A549 (cell line): ENCODE results near the gene IP6K3. TPM values are rescaled to one million over a fixed set of nuclear protein-coding genes. Genes with fewer than 3 reads are reported as not detected.

ENCODE experiments used
- ATAC-seq, 2 experiments: fragments of 200-7000 bp in 1 of 2; fragments of >200 bp in 1 of 2; cut with Nextera tagmentation in 1 of 2; cut with Tn5 transposase in 1 of 2; 3 replicates each; pipeline versions ENCODE4 v1.8.0 to v1.9.1; 2018 to 2020; ENCODE audit warnings: mild to moderate bottlenecking in 1 of 2, moderate library complexity in 1 of 2
- CTCF ChIA-PET: fragments of 300-600 bp; sonication (Branson Sonifier 250); formaldehyde crosslinking; extraction: SDS; loops from one replicate; lab custom pipeline; 2021; ENCODE audit warnings: antibody characterized with exemption, inconsistent platforms; lab: Yijun Ruan, JAX
- POLR2A ChIA-PET: fragments of 350-600 bp; formaldehyde crosslinking; extraction: SDS; loops from one replicate; lab custom pipeline; 2021; ENCODE audit warnings: antibody characterized with exemption, inconsistent platforms; lab: Yijun Ruan, JAX
- DNase-seq, 2 experiments: peaks; one replicate each; pipeline versions ENCODE4 v3.0.0 to v3.0.0-alpha.2; 2011 to 2016; ENCODE audit warnings: low read depth in 1 of 2, low spot score in 1 of 2
- FAIRE-seq: peaks from 2 replicates; lab custom pipeline; 2011; peaks lifted over from hg19 to GRCh38; lab: Jason Lieb, UNC
- H3K27ac ChIP-seq, 2 experiments: fragments of >200 bp; sonication (Bioruptor Twin); formaldehyde crosslinking; 3 replicates each; pipeline ENCODE4 v1.5.1; 2016 to 2017
- H3K4me1 ChIP-seq: fragments of >200 bp; sonication (Bioruptor Twin); formaldehyde crosslinking; 3 replicates; pipeline ENCODE4 v1.6.1; 2016
- H3K4me2 ChIP-seq: fragments of >200 bp; sonication (Bioruptor Twin); formaldehyde crosslinking; 3 replicates; pipeline ENCODE4 v1.6.1; 2016
- H3K4me3 ChIP-seq: fragments of >200 bp; sonication (Bioruptor Twin); formaldehyde crosslinking; 3 replicates; pipeline ENCODE4 v1.5.1; 2016
- H3K9me3 ChIP-seq: fragments of >200 bp; sonication (Bioruptor Twin); formaldehyde crosslinking; 3 replicates; pipeline ENCODE4 v1.6.1; 2016
- BHLHE40 ChIP-seq: IDR thresholded peaks from 2 replicates; pipeline ENCODE4 v1.6.1; 2012; ENCODE audit warnings: low read depth, low read length, inconsistent platforms
- CEBPB ChIP-seq, 2 experiments: fragments of >200 bp in 1 of 2; sonication (Bioruptor Twin) in 1 of 2; formaldehyde crosslinking in 1 of 2; IDR thresholded peaks; 2 replicates each; pipeline ENCODE4 v1.6.1; 2012 to 2016
- CHD4 ChIP-seq: fragments of 200-600 bp; sonication (generic); IDR thresholded peaks from 2 replicates; pipeline ENCODE4 v1.6.1; 2016; ENCODE audit warnings: antibody characterized with exemption, mild to moderate bottlenecking, borderline replicate concordance
- EHMT2 ChIP-seq: fragments of 200-600 bp; sonication (generic); IDR thresholded peaks from 2 replicates; pipeline ENCODE4 v1.6.1; 2016; ENCODE audit warnings: antibody characterized with exemption, low read depth, mild to moderate bottlenecking, moderate library complexity
- FOSB ChIP-seq: fragments of 250-450 bp; sonication (Bioruptor Pico); IDR thresholded peaks from 2 replicates; pipeline ENCODE4 v1.5.0; 2020; ENCODE audit warnings: mild to moderate bottlenecking, moderate library complexity
- FOSL2 ChIP-seq, 2 experiments: fragments of 450-650 bp in 1 of 2; fragments of >200 bp in 1 of 2; sonication (Bioruptor Twin) in 1 of 2; formaldehyde crosslinking; IDR thresholded peaks; 2 replicates each; pipeline versions ENCODE4 v1.5.0 to v1.6.1; 2016 to 2020; ENCODE audit warnings: mild to moderate bottlenecking in 1 of 2, moderate library complexity in 1 of 2
- HDAC2 ChIP-seq: fragments of 200-600 bp; sonication (generic); IDR thresholded peaks from 2 replicates; pipeline ENCODE4 v1.6.1; 2016
- HEYL ChIP-seq: fragments of 250-450 bp; sonication (Bioruptor Pico); IDR thresholded peaks from 2 replicates; pipeline ENCODE4 v1.8.0; 2021; ENCODE audit warnings: mild to moderate bottlenecking, moderate library complexity
- HOXA7 ChIP-seq: fragments of 250-450 bp; sonication (Bioruptor Pico); IDR thresholded peaks from 2 replicates; pipeline ENCODE4 v1.5.0; 2020; ENCODE audit warnings: mild to moderate bottlenecking, moderate library complexity
- HOXB13 ChIP-seq: fragments of 250-450 bp; sonication (Bioruptor Pico); IDR thresholded peaks from 2 replicates; pipeline ENCODE4 v1.5.0; 2020; ENCODE audit warnings: low read depth, mild to moderate bottlenecking, moderate library complexity
- HOXB5 ChIP-seq: fragments of 250-450 bp; sonication (Bioruptor Pico); IDR thresholded peaks from 2 replicates; pipeline ENCODE4 v1.5.0; 2020; ENCODE audit warnings: mild to moderate bottlenecking, moderate library complexity
- JUNB ChIP-seq: fragments of >200 bp; sonication (Bioruptor Twin); formaldehyde crosslinking; IDR thresholded peaks from 2 replicates; pipeline ENCODE4 v1.6.1; 2016
- MYC ChIP-seq: IDR thresholded peaks from 2 replicates; pipeline ENCODE4 v1.6.1; 2012; ENCODE audit warnings: mild to moderate bottlenecking, inconsistent platforms, low read length, improper control_type of control experiment, borderline replicate concordance
- NFE2L2 ChIP-seq: fragments of 150-350 bp; conservative IDR thresholded peaks from 2 replicates; pipeline ENCODE4 v1.6.1; 2014; ENCODE audit warnings: low read length
- POLR2A ChIP-seq: IDR thresholded peaks from 2 replicates; pipeline ENCODE4 v1.6.1; 2012; ENCODE audit warnings: mild to moderate bottlenecking, low read length
- RAD21 ChIP-seq, 2 experiments: fragments of >200 bp in 1 of 2; sonication (Bioruptor Twin) in 1 of 2; formaldehyde crosslinking in 1 of 2; IDR thresholded peaks in 1 of 2; conservative IDR thresholded peaks in 1 of 2; 2 replicates in 1 of 2; 3 replicates in 1 of 2; pipeline ENCODE4 v1.6.1; 2012 to 2018; ENCODE audit warnings: inconsistent platforms in 1 of 2
- RNF2 ChIP-seq: fragments of 200-600 bp; sonication (generic); IDR thresholded peaks from 2 replicates; pipeline ENCODE4 v1.6.1; 2016; ENCODE audit warnings: low read depth, mild to moderate bottlenecking, antibody characterized with exemption, moderate library complexity, borderline replicate concordance
- SMC3 ChIP-seq: fragments of >200 bp; sonication (Bioruptor Twin); formaldehyde crosslinking; IDR thresholded peaks from 3 replicates; pipeline ENCODE4 v1.6.1; 2018; ENCODE audit warnings: inconsistent platforms
- ZFP36 ChIP-seq: fragments of 450-650 bp; IDR thresholded peaks from 2 replicates; pipeline ENCODE4 v1.6.1; 2014; ENCODE audit warnings: borderline replicate concordance; ENCODE audit not compliant: partially characterized antibody
- ZNF302 ChIP-seq: fragments of 250-450 bp; sonication (Bioruptor Pico); IDR thresholded peaks from 2 replicates; pipeline ENCODE4 v1.9.0; 2021; ENCODE audit warnings: inconsistent platforms, mild to moderate bottlenecking, moderate library complexity
- ZSCAN20 ChIP-seq: fragments of 250-450 bp; sonication (Bioruptor Pico); IDR thresholded peaks from 2 replicates; pipeline ENCODE4 v1.8.0; 2022; ENCODE audit warnings: mild to moderate bottlenecking, moderate library complexity
- WGBS: methylation state at CpG from one replicate; pipeline ENCODE4 v1.1.6; 2017; ENCODE audit errors: missing lambda C conversion rate; 5-methylcytosine and 5-hydroxymethylcytosine counted together
- polyA plus RNA-seq, 4 experiments: library from polyadenylated mRNA; depleted of rRNA in 3 of 4; stranded (reverse); fragments of >200 nt; fragmentation: RNase III in 1 of 4; extraction: RNeasy Plus Mini Kit Qiagen cat#74134 plus additional on column Dnase treatment in 1 of 4; gene quantifications; 2 replicates in 3 of 4; 3 replicates in 1 of 4; pipeline ENCODE4 v1.2.3, GENCODE V29; 2011 to 2017
- TF ChIP-seq, protein P1 (sequence below): IDR thresholded peaks from 2 replicates; pipeline ENCODE4 v1.6.1; 2012
- TF ChIP-seq, protein P2 (sequence below): fragments of >200 bp; sonication (Bioruptor Twin); formaldehyde crosslinking; IDR thresholded peaks from 2 replicates; pipeline ENCODE4 v1.6.1; 2016
- TF ChIP-seq, protein P3 (sequence below): fragments of 200-600 bp; sonication (generic); IDR thresholded peaks from 2 replicates; pipeline ENCODE4 v1.6.1; 2016; ENCODE audit warnings: antibody characterized with exemption, mild to moderate bottlenecking, moderate library complexity
- TF ChIP-seq, protein P4 (sequence below): fragments of 250-450 bp; sonication (Bioruptor Pico); IDR thresholded peaks from 2 replicates; pipeline ENCODE4 v1.5.0; 2020; ENCODE audit warnings: low read depth, mild to moderate bottlenecking, moderate library complexity
- TF ChIP-seq, protein P5 (sequence below): fragments of 450-650 bp; IDR thresholded peaks from 2 replicates; pipeline ENCODE4 v1.6.1; 2014; ENCODE audit warnings: antibody characterized with exemption
- TF ChIP-seq, protein P6 (sequence below): fragments of >200 bp; sonication (Bioruptor Twin); formaldehyde crosslinking; IDR thresholded peaks from 3 replicates; pipeline ENCODE4 v1.5.1; 2016

Gene IP6K3
- polyA plus RNA-seq, 2 of the 4 experiments (the other 2 are of a cell fraction) = 0.03 to 0.12 TPM

DNA sequence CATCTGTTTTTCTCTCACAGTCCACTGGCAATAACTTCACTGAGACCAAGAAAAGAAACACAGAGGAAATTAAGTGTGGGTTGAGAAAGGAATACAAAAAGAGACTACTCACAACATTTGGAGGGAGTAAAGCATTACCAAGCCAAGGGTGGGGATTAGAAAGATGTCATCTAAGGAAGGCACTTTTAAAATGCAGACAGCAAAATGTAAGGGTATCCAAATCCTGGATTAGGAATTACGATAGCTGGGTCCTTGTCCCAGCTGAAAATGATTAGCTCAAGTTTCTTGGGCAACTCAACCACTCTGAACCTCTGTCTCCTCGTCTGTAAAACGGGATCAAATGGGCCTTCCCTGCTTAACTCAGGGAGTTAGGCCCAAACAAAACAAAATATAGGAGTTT is 40.0 kb upstream of the IP6K3 start:
- FAIRE-seq = no peak
- 89% methylated on average over 3 of the region's 3 CpGs for WGBS
- TF ChIP-seq, protein P1, sequence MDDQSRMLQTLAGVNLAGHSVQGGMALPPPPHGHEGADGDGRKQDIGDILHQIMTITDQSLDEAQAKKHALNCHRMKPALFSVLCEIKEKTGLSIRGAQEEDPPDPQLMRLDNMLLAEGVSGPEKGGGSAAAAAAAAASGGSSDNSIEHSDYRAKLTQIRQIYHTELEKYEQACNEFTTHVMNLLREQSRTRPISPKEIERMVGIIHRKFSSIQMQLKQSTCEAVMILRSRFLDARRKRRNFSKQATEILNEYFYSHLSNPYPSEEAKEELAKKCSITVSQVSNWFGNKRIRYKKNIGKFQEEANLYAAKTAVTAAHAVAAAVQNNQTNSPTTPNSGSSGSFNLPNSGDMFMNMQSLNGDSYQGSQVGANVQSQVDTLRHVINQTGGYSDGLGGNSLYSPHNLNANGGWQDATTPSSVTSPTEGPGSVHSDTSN = no peak
- TF ChIP-seq, protein P2, sequence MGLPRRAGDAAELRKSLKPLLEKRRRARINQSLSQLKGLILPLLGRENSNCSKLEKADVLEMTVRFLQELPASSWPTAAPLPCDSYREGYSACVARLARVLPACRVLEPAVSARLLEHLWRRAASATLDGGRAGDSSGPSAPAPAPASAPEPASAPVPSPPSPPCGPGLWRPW = no peak
- TF ChIP-seq, protein P3, sequence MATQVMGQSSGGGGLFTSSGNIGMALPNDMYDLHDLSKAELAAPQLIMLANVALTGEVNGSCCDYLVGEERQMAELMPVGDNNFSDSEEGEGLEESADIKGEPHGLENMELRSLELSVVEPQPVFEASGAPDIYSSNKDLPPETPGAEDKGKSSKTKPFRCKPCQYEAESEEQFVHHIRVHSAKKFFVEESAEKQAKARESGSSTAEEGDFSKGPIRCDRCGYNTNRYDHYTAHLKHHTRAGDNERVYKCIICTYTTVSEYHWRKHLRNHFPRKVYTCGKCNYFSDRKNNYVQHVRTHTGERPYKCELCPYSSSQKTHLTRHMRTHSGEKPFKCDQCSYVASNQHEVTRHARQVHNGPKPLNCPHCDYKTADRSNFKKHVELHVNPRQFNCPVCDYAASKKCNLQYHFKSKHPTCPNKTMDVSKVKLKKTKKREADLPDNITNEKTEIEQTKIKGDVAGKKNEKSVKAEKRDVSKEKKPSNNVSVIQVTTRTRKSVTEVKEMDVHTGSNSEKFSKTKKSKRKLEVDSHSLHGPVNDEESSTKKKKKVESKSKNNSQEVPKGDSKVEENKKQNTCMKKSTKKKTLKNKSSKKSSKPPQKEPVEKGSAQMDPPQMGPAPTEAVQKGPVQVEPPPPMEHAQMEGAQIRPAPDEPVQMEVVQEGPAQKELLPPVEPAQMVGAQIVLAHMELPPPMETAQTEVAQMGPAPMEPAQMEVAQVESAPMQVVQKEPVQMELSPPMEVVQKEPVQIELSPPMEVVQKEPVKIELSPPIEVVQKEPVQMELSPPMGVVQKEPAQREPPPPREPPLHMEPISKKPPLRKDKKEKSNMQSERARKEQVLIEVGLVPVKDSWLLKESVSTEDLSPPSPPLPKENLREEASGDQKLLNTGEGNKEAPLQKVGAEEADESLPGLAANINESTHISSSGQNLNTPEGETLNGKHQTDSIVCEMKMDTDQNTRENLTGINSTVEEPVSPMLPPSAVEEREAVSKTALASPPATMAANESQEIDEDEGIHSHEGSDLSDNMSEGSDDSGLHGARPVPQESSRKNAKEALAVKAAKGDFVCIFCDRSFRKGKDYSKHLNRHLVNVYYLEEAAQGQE = no peak
- TF ChIP-seq RAD21 (conservative IDR thresholded peaks at IDR 0.05 in 1 of 2, IDR thresholded peaks at IDR 0.05 in 1 of 2) (no peak), SMC3 (no peak), POLR2A (no peak), HDAC2 (no peak), EHMT2 (no peak), FOSB (CRISPR knock-in tag) (no peak), MYC (no peak), NFE2L2 (no peak)
- TF ChIP-seq, protein P4, sequence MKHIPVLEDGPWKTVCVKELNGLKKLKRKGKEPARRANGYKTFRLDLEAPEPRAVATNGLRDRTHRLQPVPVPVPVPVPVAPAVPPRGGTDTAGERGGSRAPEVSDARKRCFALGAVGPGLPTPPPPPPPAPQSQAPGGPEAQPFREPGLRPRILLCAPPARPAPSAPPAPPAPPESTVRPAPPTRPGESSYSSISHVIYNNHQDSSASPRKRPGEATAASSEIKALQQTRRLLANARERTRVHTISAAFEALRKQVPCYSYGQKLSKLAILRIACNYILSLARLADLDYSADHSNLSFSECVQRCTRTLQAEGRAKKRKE (CRISPR knock-in tag) = no peak
- no peak for ATAC-seq
- Histone ChIP-seq H3K27ac (0 out of 6 replicates have a peak overlapping the region, but pooled peaks of 1 of the 2 experiments have one; percentile 12), H3K4me3 (no peak overlapping the region), H3K4me2 (peak overlapping the region; percentile 90), H3K9me3 (no peaks in the 10 kb centered on the region), H3K4me1 (peaks cover 31% of the 10 kb centered on the region)
- ChIA-PET CTCF (interaction anchor here (0.5 to 3.6 kb wide), 3 partner anchors 10 to 341 kb away, joined by 3 to 16 read pairs (median 4); no protein-coding TSS in a partner anchor), POLR2A (no interaction called here)
- DNase-seq = no peak

DNA sequence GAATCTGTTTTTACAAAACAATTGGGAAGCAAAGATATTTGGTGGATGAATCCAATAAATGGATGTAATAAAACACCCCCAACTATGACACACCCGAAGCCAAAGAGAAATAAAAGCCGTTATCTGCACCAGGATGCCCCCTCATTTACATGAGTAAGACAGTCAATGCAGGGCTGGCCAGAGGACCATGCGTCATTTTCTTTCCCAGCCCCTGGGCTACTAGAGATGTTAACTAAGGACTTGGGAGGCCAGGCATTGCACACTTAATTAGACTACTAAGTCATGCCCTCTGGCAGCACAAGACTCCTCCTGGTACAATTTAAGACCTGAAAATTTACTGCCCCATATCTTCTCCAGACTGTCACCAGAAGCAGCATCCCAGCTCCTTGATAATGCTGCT is 39.1 kb upstream of the IP6K3 start:
- TF ChIP-seq BHLHE40 (no peak), JUNB (no peak), HEYL (CRISPR knock-in tag) (no peak), HOXB5 (CRISPR knock-in tag) (no peak), CEBPB (IDR thresholded peaks at IDR 0.05) (no peak), RNF2 (no peak), ZNF302 (CRISPR knock-in tag) (no peak), FOSL2 (IDR thresholded peaks at IDR 0.05) (no peak), FOSL2 (CRISPR knock-in tag; IDR thresholded peaks at IDR 0.05) (no peak), ZFP36 (no peak), HOXA7 (CRISPR knock-in tag) (no peak), CHD4 (no peak), HDAC2 (no peak), HOXB13 (CRISPR knock-in tag) (no peak), ZSCAN20 (no peak)
- TF ChIP-seq, protein P5, sequence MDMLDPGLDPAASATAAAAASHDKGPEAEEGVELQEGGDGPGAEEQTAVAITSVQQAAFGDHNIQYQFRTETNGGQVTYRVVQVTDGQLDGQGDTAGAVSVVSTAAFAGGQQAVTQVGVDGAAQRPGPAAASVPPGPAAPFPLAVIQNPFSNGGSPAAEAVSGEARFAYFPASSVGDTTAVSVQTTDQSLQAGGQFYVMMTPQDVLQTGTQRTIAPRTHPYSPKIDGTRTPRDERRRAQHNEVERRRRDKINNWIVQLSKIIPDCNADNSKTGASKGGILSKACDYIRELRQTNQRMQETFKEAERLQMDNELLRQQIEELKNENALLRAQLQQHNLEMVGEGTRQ = no peak
- TF ChIP-seq, protein P6, sequence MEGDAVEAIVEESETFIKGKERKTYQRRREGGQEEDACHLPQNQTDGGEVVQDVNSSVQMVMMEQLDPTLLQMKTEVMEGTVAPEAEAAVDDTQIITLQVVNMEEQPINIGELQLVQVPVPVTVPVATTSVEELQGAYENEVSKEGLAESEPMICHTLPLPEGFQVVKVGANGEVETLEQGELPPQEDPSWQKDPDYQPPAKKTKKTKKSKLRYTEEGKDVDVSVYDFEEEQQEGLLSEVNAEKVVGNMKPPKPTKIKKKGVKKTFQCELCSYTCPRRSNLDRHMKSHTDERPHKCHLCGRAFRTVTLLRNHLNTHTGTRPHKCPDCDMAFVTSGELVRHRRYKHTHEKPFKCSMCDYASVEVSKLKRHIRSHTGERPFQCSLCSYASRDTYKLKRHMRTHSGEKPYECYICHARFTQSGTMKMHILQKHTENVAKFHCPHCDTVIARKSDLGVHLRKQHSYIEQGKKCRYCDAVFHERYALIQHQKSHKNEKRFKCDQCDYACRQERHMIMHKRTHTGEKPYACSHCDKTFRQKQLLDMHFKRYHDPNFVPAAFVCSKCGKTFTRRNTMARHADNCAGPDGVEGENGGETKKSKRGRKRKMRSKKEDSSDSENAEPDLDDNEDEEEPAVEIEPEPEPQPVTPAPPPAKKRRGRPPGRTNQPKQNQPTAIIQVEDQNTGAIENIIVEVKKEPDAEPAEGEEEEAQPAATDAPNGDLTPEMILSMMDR = no peak
- Histone ChIP-seq H3K4me3 (no peak overlapping the region), H3K27ac (peak overlapping the region in 1 of 2 experiments; percentile 12; a peak in 1 of 6 replicates), H3K4me1 (peaks cover 41% of the 10 kb centered on the region), H3K9me3 (no peaks in the 10 kb centered on the region), H3K4me2 (peak overlapping the region; percentile 90; the same call in 2 of the 3 replicates)
- FAIRE-seq = no peak
- WGBS = 64% methylated on average over 3 of the region's 3 CpGs
- ChIA-PET CTCF (interaction anchor here (0.5 to 3.6 kb wide), 2 partner anchors 10 to 14 kb away, joined by 4 to 16 read pairs; no protein-coding TSS in a partner anchor), POLR2A (no interaction called here)
- no peak for DNase-seq
- no peak for ATAC-seq
